Spleen (tissue), 11 donors: Measurements from ENCODE around the gene INPP4B. TPM values are rescaled to one million over a fixed set of nuclear protein-coding genes. Genes with fewer than 3 reads are reported as not detected.

Experiments
- DNase-seq: peaks from one replicate; pipeline ENCODE4 v3.0.0-alpha.2; 2020
- H3K27ac ChIP-seq, 8 donors: fragments of 200-600 bp; sonication (generic) in 7 of 8; 1 replicate in 4 of 8; 2 replicates in 4 of 8; pipeline versions ENCODE4 v1.5.0 to v1.8.0; 2016 to 2021; ENCODE audit warnings: inconsistent platforms in 4 of 8, mild to moderate bottlenecking in 4 of 8, moderate library complexity in 1 of 8
- H3K27me3 ChIP-seq, 7 donors: fragments of 200-600 bp; sonication (generic) in 6 of 7; replicated peaks in 1 of 7; 1 replicate in 4 of 7; 2 replicates in 3 of 7; pipeline versions ENCODE4 v1.5.0 to v1.8.0; 2016 to 2021; ENCODE audit warnings: inconsistent platforms in 3 of 7, mild to moderate bottlenecking in 1 of 7
- H3K36me3 ChIP-seq, 6 donors: fragments of 200-600 bp; sonication (generic) in 5 of 6; 1 replicate in 4 of 6; 2 replicates in 2 of 6; pipeline versions ENCODE4 v1.5.0 to v1.8.0; 2016 to 2021; ENCODE audit warnings: inconsistent platforms in 2 of 6
- H3K4me1 ChIP-seq, 6 donors: fragments of 200-600 bp; sonication (generic) in 5 of 6; 1 replicate in 3 of 6; 2 replicates in 3 of 6; pipeline versions ENCODE4 v1.5.0 to v1.8.0; 2016 to 2021; ENCODE audit warnings: inconsistent platforms in 3 of 6
- H3K4me3 ChIP-seq, 8 donors: fragments of 200-600 bp; sonication (generic) in 7 of 8; 1 replicate in 4 of 8; 2 replicates in 4 of 8; pipeline versions ENCODE4 v1.5.0 to v1.8.0; 2016 to 2021; ENCODE audit warnings: inconsistent platforms in 4 of 8, mild to moderate bottlenecking in 4 of 8, moderate library complexity in 2 of 8
- H3K9me3 ChIP-seq, 8 donors: fragments of 200-600 bp; sonication (generic) in 7 of 8; 1 replicate in 4 of 8; 2 replicates in 4 of 8; pipeline versions ENCODE4 v1.5.0 to v1.8.0; 2016 to 2021; ENCODE audit warnings: inconsistent platforms in 4 of 8
- CTCF ChIP-seq, 11 experiments: fragments of 200-600 bp in 7 of 11; fragments of 450-650 bp in 4 of 11; sonication (generic) in 4 of 11; IDR thresholded peaks in 8 of 11; conservative IDR thresholded peaks in 3 of 11; 1 replicate in 7 of 11; 2 replicates in 4 of 11; pipeline versions ENCODE4 v1.4.0 to v1.8.0; 2016 to 2021; ENCODE audit warnings: antibody characterized with exemption in 11 of 11, inconsistent platforms in 4 of 11, mild to moderate bottlenecking in 1 of 11
- POLR2A ChIP-seq, 3 donors: fragments of 450-650 bp; IDR thresholded peaks; one replicate each; pipeline ENCODE4 v1.5.1; 2017; ENCODE audit warnings: antibody characterized with exemption in 3 of 3, mild to moderate bottlenecking in 1 of 3
- POLR2AphosphoS5 ChIP-seq, 3 donors: sonication (generic); formaldehyde crosslinking; IDR thresholded peaks; one replicate each; pipeline ENCODE4 v1.5.1; 2017; ENCODE audit warnings: antibody characterized with exemption in 3 of 3
- WGBS, 5 donors: extraction: QIAGEN DNeasy Blood & Tissue Kit in 3 of 5; methylation state at CpG; one replicate each; pipeline versions ENCODE4 v1.1.5 to v1.1.7; 2013 to 2018; 5-methylcytosine and 5-hydroxymethylcytosine counted together
- intact Hi-C: fragments of 100-400 bp; cut with DNase I; formaldehyde crosslinking; loops from one replicate; pipeline ENCODE4 v1.15.0; 2023; ENCODE audit warnings: low total_unique reads
- polyA plus RNA-seq, 3 donors: library from polyadenylated mRNA; stranded (reverse); fragments of 200-250 nt; gene quantifications; one replicate each; pipeline ENCODE4 v1.2.1, GENCODE V29; 2013
- total RNA-seq, 7 donors: library from RNA; depleted of rRNA in 3 of 7; stranded (reverse); fragments of >200 nt in 3 of 7; fragmentation: NEBNext Ultra II Directional in 4 of 7; extraction: Animal tissue kit (Norgen Biotek cat#: 25700) in 4 of 7; gene quantifications; one replicate each; pipeline versions ENCODE4 v1.1.0 to v1.2.1, GENCODE V29; 2016 to 2021
- donor health status: healthy with polysubstance abuse.
- donor health status: DM: no; HTN: no; CAD: no; lungs with moderate emphysema.
- donor health status: DM: no; HTN: no; CAD: no.
- donor health status: Bipolar disorder and iron deficiency.
- donor health status: healthy.
- donor health status: DM: no; HTN: no; CAD: no.
- donor health status: DM: yes; HTN: yes; CAD: no.

Gene INPP4B
- total and polyA plus RNA-seq, 10 donors: 0.78 to 31.6 (median 26.8) TPM

GRCh38 chr4:142427456-142427855 lies 418.6 kb downstream of the INPP4B start:
- H3K4me1 ChIP-seq: no peaks in the 10 kb centered on the region
- no peak for DNase-seq
- TF ChIP-seq CTCF (IDR thresholded peaks at IDR 0.05 in 8 of 11, conservative IDR thresholded peaks at IDR 0.05 in 3 of 11): no peak
- no peaks in the 10 kb centered on the region for H3K27me3 ChIP-seq
- H3K9me3 ChIP-seq: no peaks in the 10 kb centered on the region
- no peak overlapping the region for H3K4me3 ChIP-seq
- no peaks in the 10 kb centered on the region for H3K36me3 ChIP-seq
- intact Hi-C loops: no loop called here
- 79 to 96% (median 92%) methylated on average over 1 of the region's 1 CpG for WGBS, 5 donors
- H3K27ac ChIP-seq: no peak overlapping the region

DNA sequence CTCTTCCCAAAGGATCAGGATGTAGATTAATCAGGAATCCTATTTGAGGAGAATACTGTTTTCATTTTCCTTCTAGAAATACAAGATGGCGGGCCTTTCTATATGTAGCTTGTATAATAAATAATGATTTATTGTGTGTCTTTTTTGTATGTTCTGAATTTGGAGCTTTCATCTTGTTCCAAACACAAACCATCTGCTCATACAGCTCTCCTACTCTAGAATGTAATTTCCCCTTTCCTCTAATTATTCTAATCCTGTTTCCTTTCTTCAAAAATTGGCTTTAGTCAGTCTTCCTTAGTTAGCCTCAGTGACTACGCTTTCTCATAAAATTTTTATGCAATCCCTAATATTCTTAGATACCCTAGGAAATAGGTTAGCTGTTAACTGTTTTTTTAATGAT lies 422.2 kb downstream of the INPP4B start:
- H3K4me3 ChIP-seq: no peak overlapping the region
- H3K4me1 ChIP-seq: no peaks in the 10 kb centered on the region
- TF ChIP-seq POLR2AphosphoS5 (IDR thresholded peaks at IDR 0.05) (no peak), POLR2A (IDR thresholded peaks at IDR 0.05) (no peak), CTCF (IDR thresholded peaks at IDR 0.05 in 8 of 11, conservative IDR thresholded peaks at IDR 0.05 in 3 of 11) (no peak)
- no peaks in the 10 kb centered on the region for H3K36me3 ChIP-seq
- 77 to 97% (median 83%) methylated on average over 2 of the region's 2 CpGs for WGBS, 5 donors
- H3K27me3 ChIP-seq: no peaks in the 10 kb centered on the region
- intact Hi-C loops: no loop called here
- no peak for DNase-seq
- no peak overlapping the region for H3K27ac ChIP-seq
- H3K9me3 ChIP-seq: no peaks in the 10 kb centered on the region

DNA sequence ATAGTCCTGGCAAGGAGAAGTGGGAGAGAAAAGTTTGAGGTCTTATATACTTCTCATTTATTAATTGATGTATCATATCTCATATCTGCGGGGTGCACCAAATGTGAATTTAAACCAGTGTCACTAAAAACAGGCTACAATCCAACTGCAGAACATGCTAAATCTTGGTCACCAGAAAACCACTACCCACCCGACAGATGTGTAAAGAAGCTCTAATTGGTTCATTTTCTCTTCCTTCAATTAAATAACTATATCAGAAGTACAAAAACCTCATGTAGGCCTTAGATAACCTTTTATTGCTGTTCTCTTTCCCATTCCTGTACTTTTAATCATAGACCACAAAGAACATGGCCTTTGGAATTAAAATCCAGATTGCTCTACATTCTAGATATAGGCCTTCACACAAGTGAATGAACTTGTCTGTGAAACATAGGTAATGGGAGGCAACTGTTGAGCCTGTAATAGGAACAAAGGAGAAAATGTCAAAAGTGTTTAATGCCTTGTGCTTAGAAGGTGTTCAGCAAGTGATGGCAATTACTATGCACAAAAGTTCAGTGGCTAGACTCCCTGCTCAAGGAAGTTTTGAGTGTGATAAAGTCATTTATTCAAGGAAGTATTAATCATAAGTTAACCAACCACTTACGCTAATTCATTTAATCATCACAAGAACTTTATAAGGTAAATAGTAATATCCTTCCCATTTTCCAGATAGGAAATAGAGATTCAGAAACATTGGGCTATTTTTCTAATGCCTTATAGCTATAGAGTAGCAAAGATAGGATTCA lies 425.6 kb downstream of the INPP4B start:
- Histone ChIP-seq H3K27me3 (no peaks in the 10 kb centered on the region), H3K9me3 (no peaks in the 10 kb centered on the region), H3K4me1 (peaks cover 0 to 6% (median 0%) of the 10 kb centered on the region in 6 donors), H3K4me3 (no peak overlapping the region), H3K27ac (no peak overlapping the region), H3K36me3 (no peaks in the 10 kb centered on the region)
- DNase-seq: no peak
- intact Hi-C loops: no loop called here
- WGBS, 5 donors: 82 to 96% (median 89%) methylated on average over 3 of the region's 3 CpGs
- TF ChIP-seq POLR2AphosphoS5 (IDR thresholded peaks at IDR 0.05) (no peak), POLR2A (IDR thresholded peaks at IDR 0.05) (no peak), CTCF (IDR thresholded peaks at IDR 0.05 in 8 of 11, conservative IDR thresholded peaks at IDR 0.05 in 3 of 11) (no peak)

GRCh38 chr4:142419712-142420111 lies 426.4 kb downstream of the INPP4B start:
- H3K27ac ChIP-seq: no peak overlapping the region
- no peaks in the 10 kb centered on the region for H3K27me3 ChIP-seq
- no peak overlapping the region for H3K4me3 ChIP-seq
- no peaks in the 10 kb centered on the region for H3K9me3 ChIP-seq
- no peaks in the 10 kb centered on the region for H3K36me3 ChIP-seq
- no peak for TF ChIP-seq POLR2AphosphoS5 (IDR thresholded peaks at IDR 0.05)
- TF ChIP-seq CTCF (IDR thresholded peaks at IDR 0.05 in 8 of 11, conservative IDR thresholded peaks at IDR 0.05 in 3 of 11): no peak
- TF ChIP-seq POLR2A (IDR thresholded peaks at IDR 0.05): no peak
- no peak for DNase-seq
- intact Hi-C loops: no loop called here
- peaks cover 0 to 6% (median 0%) of the 10 kb centered on the region in 6 donors for H3K4me1 ChIP-seq
- 62 to 91% (median 77%) methylated on average over 1 of the region's 1 CpG for WGBS, 5 donors
